HG03469 (cell line): ENCODE data around the gene SYTL1.
A peak's percentile ranks its signal among the peaks of the same experiment; 100 is the strongest.

ENCODE experiments used
- ATAC-seq: cut with Tn5 transposase; IDR thresholded peaks from one replicate; pipeline ENCODE4 v1.9.1; 2021; ENCODE audit warnings: mild to moderate bottlenecking, moderate library complexity, moderate number of reproducible peaks; ENCODE audit not compliant: unreplicated experiment

SYTL1 gene

DNA sequence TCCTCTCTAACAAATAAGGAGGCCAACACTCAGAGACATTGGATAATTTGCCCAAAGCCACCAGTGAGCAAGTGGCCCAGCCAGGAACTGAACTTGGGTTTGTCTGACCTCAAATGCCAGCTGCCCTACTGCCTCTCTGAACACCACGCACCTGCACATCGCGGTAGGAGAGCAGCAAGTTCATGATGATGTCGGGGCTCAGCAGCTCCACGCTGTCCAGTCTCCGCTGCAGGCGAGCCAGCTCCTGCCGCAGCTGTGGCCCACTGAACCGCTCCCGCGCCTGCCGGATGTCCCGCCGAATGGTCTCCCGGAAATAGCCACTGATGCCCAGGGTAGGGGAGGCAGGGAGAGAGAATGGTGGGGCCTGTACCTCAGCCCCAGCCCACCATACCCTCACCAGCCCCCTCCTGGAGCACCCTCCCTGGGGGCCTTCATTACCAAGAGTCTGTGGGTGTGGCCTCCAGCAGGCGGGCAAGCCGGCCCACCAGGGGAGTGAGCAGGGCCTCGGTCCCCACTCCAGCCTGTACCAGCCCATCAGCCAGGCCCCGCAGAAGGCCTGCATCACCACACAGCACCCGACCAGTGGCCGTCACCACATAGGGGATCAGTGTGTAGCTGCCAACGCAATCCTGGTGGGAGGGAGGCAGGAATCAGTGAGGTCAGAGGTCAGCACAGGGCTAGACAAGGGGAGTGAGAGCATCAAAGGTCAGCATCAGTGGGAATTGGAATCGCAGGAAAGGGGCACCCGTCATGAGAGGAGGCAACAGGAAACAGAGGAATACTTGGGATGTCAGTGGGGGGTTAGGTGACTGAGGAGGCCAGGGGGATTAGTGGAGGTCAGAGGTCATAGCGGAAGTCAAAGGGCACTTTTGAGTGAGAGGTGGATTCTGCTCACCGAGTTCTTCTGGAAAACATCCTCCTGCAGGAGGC lies 22.2 kb downstream of the SYTL1 start:
- ATAC-seq: no peak

DNA sequence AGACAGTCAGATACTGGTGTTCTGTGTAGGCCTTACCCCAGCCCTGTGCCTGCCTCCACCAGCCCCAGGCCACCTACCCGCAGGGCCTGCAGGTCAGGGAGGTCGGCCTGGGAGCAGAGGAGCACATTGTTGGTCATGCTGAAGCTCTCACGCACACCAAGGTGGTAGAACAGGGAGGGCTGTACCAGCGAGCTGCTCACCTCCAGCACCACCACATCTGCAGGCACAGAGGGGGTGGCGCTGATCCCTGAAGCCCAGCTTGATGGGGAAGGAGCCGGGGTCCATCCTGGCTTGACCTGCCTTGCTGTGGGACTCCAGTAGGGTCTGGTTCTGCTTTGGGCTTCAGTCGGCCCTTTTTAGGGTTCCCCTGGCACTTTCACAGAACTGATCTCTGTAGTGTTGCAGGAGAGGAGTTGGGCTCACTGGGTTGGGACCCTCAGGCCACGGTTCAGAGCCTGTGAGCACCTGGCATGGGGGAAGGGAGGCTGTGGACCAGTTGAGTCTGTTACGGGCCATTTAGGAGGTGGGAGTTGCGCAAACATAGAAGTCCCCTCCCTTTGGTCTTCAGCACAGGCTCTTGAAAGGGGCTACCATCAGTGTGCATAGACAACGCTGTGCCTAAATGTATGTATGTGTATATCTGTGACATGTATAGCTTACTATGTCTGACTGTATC lies 23.0 kb downstream of the SYTL1 start:
- no peak for ATAC-seq

DNA sequence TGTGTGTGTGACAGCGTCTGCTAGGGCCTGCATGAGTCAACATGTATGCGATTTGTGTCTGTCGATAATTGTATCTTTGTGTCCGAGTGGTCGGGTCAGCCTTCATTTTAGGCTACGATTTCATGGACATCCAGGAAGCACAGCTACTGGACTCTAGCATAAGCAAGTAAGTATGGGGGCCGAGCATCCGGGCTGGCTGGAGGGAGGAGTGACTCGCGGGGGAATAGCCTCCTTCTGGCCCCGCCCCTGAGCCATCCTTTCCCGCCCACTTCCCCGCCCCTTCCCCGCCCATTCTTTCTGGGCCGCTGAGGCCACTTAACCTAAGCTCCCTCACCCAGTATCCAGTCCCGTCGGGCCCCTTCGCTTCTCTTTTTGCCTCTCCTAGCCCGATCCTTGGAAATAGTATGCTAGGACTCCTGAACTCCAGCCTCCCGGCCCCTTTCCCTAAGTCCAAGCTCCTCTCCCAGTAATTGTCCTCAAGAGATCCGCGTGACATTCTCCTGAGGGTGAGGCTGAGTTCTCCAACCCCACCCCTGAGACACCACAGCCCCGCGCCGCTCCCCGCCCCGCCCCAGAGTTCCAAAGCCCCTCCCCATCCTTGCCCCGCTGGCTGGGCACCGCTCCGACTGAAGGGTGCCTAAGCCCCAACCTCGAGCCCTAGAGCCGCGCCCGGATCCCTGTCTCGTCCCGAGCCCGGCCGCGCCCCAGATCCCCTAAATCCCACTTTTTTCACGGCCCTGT lies 23.7 kb downstream of the SYTL1 start:
- no peak for ATAC-seq

DNA sequence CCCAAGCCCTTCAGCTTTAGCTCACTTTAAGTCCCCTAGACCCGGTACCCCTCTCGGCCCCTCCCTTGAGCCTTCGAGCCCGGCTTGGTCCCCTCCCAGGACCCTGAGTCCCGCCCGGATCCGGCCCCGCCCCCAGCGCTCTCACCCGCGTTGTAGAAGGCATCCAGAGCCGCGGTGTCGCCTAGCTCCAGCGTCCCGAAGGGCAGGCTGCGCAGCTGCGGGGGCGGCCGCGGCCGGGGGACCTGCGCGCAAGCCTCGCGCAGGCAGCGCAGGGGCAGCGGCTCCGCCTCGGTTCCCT lies 24.2 kb downstream of the SYTL1 start:
- ATAC-seq: peak; percentile 34

DNA sequence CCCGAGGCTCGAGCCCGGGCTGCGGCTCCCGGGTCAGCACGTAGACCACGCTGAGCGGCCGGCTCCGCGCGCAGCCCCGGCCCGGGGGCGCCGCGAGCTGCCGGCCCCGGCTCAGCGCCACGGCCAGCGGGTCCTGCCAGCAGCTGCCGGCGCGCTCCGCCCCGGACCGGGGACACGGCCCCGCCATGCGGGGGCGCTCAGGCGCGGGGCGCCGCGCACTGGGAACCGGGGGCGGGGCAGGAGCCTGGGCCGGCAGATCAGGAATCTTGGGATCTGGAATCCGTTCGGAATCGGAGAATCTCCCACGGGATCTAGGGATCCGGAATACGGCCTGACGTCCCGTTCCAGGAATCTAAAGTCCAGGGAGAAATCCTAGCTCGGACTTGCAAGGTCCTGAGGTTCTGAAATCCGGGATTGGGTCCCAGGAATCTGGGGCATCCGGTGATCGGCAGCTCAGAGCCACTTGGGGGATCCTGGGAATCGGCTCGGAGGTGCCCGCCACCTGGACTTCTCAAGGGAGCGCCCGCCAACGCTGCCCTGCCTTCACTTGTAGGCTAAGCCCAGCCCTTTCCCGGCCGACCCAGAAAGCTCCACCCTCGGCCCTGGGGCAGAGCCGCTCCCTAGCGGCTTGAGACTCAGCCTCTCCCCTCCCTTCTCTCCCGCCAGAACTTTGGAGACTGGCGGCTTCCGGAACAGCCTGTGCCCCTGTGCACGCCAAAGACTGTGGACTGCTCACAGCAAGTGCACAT lies 24.8 kb downstream of the SYTL1 start, which contains the start of gene MAP3K6:
TSS of gene MAP3K6 (minus strand) at position 551 of the 749 bp plus-strand sequence. CDS start at position 187, 364 bp downstream.
- ATAC-seq: peak; percentile 26

DNA sequence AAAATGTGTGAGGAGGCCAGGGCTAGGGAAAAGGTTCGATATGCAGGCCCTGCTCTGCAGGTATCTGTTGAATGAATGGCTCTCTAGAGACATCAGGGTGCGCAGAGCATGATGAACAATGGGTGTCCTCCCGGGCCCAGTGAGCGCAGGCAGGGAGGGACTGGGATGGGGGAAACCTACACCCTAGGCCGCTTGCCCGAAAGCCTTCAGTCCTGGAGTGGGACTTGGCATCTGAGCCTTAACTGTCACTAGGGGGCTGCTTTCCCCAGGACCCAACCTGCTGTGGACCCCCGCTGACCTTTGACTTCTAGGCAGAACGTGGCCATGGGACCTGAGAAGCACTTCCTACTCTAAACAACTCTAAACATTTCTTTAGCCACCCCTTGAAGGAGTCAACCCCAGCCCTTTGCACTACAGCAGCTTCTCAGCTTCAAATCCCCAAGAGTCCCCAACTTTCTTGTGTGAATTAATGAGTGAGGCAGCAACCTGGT lies 25.4 kb downstream of the SYTL1 start:
- ATAC-seq: no peak

DNA sequence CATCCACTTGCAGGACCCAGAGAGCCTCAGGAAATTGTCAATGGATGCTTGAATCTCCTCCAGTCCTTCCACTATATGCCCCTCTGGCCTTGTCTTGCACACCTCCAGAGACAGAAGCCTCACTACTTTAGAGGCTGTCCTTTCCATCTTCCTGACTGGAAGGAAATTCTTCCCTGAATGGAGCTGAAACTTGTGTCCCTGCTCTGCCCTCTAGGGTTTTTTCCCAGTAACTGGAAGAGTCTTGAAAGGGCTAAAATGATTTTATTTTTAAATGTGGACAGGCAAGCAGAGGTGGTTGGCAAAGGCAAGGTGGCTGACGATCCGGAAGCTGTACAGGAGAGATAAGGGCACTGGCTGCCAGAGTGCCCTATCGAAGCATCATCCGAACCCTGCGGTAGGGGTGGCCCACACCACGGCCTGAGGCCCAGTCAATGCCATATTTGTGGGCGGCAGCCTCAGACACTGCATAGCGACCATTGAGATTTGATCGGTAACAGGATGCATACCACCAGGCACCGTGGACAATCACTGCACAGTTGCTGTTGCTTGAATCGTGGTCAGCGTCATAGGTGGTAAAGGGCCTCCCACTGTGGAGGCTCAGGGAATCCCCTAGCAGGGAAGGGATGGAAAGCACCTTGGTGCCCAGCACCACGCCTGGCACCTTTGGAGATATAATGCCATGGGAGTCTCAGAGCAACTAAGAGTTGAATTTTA lies 27.2 kb downstream of the SYTL1 start:
- ATAC-seq: no peak

DNA sequence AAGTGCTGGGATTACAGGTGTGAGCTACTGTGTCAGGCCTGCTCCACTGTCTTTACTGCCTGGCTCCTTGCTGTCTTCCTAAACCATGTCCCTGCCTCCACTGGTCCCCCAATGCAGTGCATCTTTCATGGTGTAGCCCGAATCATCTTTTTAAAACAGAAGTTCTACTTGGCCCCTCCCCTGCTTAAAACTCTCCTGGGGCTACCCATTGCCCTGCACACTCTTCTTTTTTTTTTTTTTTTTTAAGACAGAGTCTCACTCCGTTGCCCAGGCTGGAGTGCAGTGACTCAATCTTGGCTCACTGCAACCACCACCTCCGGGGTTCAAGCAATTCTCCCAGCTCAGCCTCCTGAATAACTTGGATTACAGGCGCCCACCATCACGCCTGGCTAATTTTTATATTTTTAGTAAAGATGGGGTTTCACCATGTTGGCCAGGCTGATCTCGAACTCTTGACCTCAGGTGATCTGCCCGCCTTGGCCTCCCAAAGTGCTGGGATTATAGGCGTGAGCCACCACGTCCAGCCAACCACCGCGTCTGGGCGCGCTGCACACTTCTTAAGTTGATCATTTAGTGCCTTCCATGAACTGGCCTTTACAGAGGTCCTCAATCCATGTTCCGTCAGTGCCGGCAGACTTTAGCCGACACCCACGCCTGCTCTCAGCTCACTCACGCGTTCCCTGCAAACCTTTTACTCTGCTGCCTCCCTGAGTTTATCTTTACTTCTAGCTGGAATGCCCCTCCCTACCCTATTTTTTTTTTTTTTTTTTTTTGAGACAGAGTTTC lies 30.4 kb downstream of the SYTL1 start:
- ATAC-seq: no peak

DNA sequence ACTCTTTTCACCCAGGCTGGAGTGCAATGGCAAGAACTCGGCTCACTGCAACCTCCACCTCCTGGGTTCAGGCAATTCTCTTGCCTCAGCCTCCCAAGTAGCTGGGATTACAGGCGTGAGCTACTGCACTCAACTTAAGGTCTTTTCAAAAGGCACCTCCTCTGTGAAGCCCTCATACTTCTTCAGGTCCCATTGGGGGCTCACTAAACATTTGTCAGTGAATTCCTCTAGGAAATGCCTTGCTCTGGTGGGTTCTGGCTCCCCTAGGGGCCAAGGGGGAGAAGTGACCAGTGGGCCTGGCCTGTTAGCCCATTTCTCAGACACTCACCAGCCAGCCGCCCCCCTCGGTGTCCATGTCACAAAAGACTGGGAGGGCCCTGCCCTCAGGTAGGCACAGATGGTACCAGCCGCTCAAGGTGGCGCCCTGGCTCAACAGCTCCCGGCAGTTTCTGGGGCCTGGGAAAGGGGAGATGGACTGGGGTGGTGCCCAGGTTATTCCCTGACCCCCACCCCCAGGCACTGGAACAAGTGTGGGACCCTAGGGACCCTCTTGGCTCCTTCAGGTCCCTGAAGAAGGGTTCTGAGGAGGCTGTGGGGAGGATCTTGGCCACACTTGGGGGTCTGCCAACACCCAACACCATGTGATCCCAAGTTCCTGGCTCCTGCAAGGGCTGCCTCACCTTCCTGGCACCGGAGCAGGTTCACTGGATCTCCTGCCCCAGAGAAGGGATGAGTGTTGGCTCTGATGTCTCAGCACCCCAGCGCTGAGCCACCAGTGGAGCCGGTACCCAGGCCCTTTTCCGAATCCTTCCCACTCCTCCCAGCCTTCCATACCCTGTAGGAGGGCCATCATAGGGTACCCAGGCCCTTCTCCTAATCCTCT lies 31.2 kb downstream of the SYTL1 start:
- no peak for ATAC-seq

DNA sequence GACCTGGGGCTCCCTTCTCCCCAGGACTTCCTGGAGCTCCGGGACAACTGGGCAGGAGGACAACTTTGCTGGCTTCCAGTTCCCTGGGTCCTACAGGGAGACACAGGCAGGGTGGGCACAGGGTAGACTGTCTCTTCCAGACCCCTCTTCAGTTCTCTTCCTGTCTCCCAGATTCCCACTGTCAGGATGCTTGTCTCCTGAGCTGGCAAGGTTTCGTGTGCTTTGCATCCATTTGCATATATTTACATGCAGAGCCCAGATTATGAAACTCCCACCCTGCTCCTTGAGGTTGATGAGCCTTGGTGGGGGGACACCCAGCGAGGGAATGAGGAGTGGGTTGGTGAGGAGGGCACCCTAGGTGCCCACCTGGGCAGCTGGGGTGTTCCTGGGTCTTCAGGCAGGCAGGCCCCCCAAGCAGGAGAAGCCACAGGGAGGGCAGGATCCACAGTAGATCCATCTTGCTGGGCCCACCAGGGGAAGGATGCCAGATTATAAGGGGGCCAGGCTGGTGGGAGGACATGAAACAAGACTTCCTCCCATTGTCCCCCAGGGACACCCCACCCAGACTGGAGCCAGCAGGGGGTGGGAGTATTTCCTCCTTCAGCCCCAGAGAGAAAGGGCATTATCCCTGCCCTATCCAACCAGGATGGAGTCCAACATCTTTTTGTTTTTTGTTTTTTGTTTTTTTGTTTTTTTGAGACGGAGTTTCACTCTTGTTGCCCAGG lies 32.7 kb downstream of the SYTL1 start, which contains the start of gene FCN3:
TSS of gene FCN3 (minus strand) at position 463 of the 725 bp plus-strand sequence. CDS start at position 457, 6 bp downstream.
- ATAC-seq: no peak

DNA sequence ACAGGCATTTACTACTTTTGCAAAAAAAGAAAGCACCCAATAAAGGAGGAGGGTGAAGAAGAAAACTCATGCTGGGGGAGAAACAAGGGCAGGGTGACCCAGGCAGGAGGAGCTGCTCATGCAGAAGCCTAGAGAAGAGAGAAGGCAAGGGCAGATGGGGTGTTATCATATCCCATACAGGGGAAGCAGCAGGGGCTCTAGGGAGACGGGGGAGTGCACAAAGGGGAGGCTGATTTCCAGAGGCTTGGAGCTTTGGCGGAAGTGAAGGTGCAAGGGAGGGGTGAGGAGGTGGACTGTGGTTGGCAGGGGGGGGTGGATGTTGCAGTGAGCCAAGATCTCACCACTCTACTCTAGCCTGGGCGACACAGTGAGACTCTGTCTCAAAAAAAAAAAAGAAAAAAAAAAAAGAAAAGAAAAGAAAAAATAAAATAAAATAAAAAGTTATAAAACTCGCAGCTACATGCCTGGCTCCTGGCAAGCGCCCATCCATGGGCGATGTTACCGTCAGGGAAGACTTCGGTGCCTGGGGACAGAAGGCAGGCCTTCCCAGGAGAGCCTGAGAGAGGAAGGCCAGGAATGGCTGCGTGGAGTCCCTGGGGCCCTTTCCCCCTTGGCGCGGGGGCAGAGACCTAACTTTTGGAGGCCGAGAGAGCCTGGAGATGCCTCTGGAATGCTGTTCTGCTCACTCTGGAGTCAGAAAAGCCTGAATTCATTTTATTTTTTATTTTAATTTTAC lies 36.1 kb downstream of the SYTL1 start:
- ATAC-seq: no peak

DNA sequence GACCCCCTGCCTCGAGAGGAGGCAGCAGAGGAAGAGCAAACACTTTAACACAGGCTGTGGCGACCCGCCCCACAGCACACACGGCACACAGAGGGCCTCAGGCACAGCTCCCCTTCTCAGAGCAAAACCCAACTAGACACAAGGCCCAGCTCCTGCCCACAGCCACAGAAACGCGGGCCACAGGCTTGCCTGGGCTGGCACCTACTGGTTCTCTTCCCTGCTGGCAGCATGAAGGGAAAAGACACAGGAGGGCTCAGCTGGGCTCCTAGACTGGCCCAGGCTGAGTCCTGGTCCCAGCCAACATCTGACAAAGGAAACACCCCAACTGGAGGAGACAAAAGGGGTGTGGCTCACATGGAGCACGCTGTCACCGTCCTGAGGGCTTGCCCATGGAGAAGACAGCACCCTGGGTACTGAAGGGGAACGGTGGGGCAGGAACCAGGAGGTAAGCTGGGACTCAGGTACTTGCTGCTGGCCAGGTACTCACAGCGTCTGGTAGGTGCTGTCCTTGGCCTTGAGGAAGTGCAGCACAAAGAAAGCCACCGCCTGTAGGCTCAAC lies 37.8 kb downstream of the SYTL1 start:
- ATAC-seq: no peak

DNA sequence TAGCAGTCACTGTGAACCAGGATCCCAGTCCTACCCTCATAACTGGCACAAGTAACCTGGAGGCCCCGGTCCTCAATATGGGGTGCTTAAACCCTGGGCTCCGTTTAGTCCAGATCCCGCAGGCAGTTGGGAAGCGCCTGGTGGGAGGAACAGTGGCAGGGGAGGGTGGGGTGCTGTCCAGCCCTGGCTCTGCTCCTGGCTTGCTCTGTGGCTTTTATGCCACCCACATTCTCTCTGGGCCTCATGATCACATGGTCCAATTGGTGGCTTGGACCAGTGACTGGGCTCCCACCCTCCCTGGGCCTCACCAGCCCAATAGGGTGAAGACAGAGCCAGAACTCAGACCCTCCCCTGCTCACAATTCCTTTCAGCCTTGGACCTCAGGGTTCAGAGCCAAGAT lies 38.4 kb downstream of the SYTL1 start:
- no peak for ATAC-seq

DNA sequence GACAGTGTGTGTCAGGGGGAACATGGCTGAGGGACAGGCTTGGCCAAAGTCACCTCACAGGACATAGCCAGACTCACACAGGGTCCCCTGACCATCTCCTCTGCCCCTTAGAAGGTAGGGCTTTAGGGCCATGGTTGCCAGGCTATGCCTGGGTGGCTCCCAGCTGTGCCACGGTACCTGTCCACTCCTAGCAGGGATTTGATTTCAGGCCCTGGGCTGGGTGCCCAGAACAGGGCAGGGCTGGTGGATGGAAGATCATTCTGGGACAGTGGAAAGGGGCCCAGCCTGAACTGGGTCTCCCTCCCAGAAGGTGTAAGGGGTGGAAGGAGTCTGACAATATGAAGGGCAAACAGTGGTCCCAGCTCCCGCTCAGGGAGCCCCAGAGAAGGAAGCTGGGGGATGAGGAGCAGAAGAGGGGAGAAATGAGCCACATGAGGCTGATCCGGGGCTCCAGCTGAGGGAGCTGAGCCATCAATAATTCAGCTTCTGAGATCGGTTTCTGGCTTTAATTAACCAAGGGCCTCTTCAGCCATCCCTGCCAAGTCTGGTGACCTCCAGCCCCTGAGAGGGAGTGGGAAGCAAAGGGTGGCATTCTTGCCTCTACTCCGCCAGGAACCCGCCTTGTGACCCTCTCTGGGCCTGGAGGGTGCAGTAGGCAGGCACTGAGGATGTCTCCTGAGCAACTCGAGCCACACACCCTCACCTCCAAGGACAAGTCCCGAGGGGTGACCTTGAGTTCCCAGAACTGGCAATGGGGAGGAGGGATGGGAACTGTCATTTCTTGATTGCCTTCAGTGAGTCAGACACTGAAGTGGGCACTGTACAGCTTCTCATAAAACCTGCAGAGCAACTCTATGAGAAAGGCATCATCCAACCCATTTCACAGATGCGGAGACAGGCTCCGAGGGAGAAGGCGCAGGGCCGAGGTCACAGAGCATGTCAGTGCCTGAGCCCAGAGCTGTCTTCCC lies 39.2 kb downstream of the SYTL1 start:
- no peak for ATAC-seq
